ENCODE data around the gene JMJD8.

JMJD8 gene

GRCh38 chr16:681746-682427, 2.2 kb downstream of the JMJD8 start (continued):
- TF ChIP-seq ZNF175 (tag by site-specific recombination; IDR thresholded peaks at IDR 0.05) (no peak), ZNF558 (tag by site-specific recombination; IDR thresholded peaks at IDR 0.05) (no peak), ZNF548 (tag by site-specific recombination; IDR thresholded peaks at IDR 0.05) (no peak), GLI4 (tag by site-specific recombination; IDR thresholded peaks at IDR 0.05) (no peak), FEZF1 (tag by site-specific recombination; IDR thresholded peaks at IDR 0.05) (no peak; the same call in 1 of the 2 replicates), AEBP2 (tag by site-specific recombination; IDR thresholded peaks at IDR 0.05; ENCODE audit: borderline replicate concordance) (no peak), ZSCAN16 (tag by site-specific recombination; IDR thresholded peaks at IDR 0.05) (no peak), ZNF214 (tag by site-specific recombination; IDR thresholded peaks at IDR 0.05; ENCODE audit: borderline replicate concordance) (no peak), ZNF629 (tag by site-specific recombination; IDR thresholded peaks at IDR 0.05) (no peak), ZNF791 (tag by site-specific recombination; IDR thresholded peaks at IDR 0.05) (no peak), ZNF211 (tag by site-specific recombination; IDR thresholded peaks at IDR 0.05; ENCODE audit: low read depth) (no peak), ZNF692 (tag by site-specific recombination; IDR thresholded peaks at IDR 0.05) (peak; percentile 92), ZNF121 (tag by site-specific recombination; IDR thresholded peaks at IDR 0.05) (no peak), ZNF280D (tag by site-specific recombination; IDR thresholded peaks at IDR 0.05) (no peak), ZNF423 (tag by site-specific recombination; IDR thresholded peaks at IDR 0.05) (no peak; the same call in 1 of the 2 replicates), ZNF19 (tag by site-specific recombination; IDR thresholded peaks at IDR 0.05; ENCODE audit: low read depth) (no peak), ZNF707 (tag by site-specific recombination; IDR thresholded peaks at IDR 0.05) (no peak), ZNF48 (tag by site-specific recombination; IDR thresholded peaks at IDR 0.05) (no peak), ZNF350 (tag by site-specific recombination; IDR thresholded peaks at IDR 0.05) (no peak), ZNF585B (tag by site-specific recombination; IDR thresholded peaks at IDR 0.05) (no peak), ZNF311 (tag by site-specific recombination; IDR thresholded peaks at IDR 0.05; ENCODE audit: borderline replicate concordance) (no peak), ZNF623 (tag by site-specific recombination; IDR thresholded peaks at IDR 0.05) (no peak), ZFP37 (tag by site-specific recombination; IDR thresholded peaks at IDR 0.05) (no peak), KLF8 (tag by site-specific recombination; IDR thresholded peaks at IDR 0.05) (peak; percentile 75), HOXD13 (CRISPR knock-in tag; IDR thresholded peaks at IDR 0.05; ENCODE audit: borderline replicate concordance) (no peak), OSR2 (tag by site-specific recombination; IDR thresholded peaks at IDR 0.05) (peak; percentile 75), ZSCAN30 (tag by site-specific recombination; IDR thresholded peaks at IDR 0.05) (peak; percentile 75), ZNF23 (tag by site-specific recombination; IDR thresholded peaks at IDR 0.05; ENCODE audit: borderline replicate concordance) (no peak)
- TF ChIP-seq, protein P1, sequence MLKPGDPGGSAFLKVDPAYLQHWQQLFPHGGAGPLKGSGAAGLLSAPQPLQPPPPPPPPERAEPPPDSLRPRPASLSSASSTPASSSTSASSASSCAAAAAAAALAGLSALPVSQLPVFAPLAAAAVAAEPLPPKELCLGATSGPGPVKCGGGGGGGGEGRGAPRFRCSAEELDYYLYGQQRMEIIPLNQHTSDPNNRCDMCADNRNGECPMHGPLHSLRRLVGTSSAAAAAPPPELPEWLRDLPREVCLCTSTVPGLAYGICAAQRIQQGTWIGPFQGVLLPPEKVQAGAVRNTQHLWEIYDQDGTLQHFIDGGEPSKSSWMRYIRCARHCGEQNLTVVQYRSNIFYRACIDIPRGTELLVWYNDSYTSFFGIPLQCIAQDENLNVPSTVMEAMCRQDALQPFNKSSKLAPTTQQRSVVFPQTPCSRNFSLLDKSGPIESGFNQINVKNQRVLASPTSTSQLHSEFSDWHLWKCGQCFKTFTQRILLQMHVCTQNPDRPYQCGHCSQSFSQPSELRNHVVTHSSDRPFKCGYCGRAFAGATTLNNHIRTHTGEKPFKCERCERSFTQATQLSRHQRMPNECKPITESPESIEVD (tag by site-specific recombination; IDR thresholded peaks at IDR 0.05), result no peak
- TF ChIP-seq, protein P2, sequence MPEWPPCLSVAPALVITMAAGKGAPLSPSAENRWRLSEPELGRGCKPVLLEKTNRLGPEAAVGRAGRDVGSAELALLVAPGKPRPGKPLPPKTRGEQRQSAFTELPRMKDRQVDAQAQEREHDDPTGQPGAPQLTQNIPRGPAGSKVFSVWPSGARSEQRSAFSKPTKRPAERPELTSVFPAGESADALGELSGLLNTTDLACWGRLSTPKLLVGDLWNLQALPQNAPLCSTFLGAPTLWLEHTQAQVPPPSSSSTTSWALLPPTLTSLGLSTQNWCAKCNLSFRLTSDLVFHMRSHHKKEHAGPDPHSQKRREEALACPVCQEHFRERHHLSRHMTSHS (tag by site-specific recombination; IDR thresholded peaks at IDR 0.05), result no peak; the same call in 1 of the 2 replicates
- TF ChIP-seq, protein P3, sequence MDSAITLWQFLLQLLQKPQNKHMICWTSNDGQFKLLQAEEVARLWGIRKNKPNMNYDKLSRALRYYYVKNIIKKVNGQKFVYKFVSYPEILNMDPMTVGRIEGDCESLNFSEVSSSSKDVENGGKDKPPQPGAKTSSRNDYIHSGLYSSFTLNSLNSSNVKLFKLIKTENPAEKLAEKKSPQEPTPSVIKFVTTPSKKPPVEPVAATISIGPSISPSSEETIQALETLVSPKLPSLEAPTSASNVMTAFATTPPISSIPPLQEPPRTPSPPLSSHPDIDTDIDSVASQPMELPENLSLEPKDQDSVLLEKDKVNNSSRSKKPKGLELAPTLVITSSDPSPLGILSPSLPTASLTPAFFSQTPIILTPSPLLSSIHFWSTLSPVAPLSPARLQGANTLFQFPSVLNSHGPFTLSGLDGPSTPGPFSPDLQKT (IDR thresholded peaks at IDR 0.05; ENCODE audit: borderline replicate concordance, low read depth, low read length), result no peak

Measured in HEK293 (cell line).